ENCODE results near the gene ICAM5.
A peak's percentile ranks its signal among the peaks of the same experiment; 100 is the strongest.
"Not testable (repeated sequence)": the region's sequence is repeated elsewhere in the genome, so short reads cannot be mapped to it uniquely, and the experiment has no call there.

ICAM5 gene, protein sequence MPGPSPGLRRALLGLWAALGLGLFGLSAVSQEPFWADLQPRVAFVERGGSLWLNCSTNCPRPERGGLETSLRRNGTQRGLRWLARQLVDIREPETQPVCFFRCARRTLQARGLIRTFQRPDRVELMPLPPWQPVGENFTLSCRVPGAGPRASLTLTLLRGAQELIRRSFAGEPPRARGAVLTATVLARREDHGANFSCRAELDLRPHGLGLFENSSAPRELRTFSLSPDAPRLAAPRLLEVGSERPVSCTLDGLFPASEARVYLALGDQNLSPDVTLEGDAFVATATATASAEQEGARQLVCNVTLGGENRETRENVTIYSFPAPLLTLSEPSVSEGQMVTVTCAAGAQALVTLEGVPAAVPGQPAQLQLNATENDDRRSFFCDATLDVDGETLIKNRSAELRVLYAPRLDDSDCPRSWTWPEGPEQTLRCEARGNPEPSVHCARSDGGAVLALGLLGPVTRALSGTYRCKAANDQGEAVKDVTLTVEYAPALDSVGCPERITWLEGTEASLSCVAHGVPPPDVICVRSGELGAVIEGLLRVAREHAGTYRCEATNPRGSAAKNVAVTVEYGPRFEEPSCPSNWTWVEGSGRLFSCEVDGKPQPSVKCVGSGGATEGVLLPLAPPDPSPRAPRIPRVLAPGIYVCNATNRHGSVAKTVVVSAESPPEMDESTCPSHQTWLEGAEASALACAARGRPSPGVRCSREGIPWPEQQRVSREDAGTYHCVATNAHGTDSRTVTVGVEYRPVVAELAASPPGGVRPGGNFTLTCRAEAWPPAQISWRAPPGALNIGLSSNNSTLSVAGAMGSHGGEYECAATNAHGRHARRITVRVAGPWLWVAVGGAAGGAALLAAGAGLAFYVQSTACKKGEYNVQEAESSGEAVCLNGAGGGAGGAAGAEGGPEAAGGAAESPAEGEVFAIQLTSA

DNA sequence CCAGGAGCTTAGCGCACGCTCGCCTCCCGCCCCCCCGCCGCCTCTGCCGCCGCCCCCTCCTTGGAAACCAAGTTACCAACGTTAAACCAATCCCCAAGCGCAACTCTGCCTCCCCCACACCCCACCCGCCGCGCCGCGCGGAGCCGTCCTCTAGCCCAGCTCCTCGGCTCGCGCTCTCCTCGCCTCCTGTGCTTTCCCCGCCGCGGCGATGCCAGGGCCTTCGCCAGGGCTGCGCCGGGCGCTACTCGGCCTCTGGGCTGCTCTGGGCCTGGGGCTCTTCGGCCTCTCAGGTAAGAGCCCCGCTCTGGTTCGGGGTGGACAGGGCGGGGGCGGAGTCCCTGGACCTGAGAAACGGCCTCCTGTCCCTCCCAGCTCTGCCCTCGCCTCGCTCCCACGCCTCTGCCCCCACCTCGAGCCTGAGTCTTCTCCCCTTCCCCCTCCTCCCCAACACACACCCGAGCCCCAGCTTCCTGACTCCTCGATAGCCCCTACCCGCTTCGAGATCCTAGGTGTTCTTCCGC lies at the start of gene ICAM5:
Gene ICAM5 (plus strand): TSS at position 117 of the 521 bp plus-strand sequence. CDS start 92 bp downstream, at position 209.
- DNase-seq: peak; percentile 67

DNA sequence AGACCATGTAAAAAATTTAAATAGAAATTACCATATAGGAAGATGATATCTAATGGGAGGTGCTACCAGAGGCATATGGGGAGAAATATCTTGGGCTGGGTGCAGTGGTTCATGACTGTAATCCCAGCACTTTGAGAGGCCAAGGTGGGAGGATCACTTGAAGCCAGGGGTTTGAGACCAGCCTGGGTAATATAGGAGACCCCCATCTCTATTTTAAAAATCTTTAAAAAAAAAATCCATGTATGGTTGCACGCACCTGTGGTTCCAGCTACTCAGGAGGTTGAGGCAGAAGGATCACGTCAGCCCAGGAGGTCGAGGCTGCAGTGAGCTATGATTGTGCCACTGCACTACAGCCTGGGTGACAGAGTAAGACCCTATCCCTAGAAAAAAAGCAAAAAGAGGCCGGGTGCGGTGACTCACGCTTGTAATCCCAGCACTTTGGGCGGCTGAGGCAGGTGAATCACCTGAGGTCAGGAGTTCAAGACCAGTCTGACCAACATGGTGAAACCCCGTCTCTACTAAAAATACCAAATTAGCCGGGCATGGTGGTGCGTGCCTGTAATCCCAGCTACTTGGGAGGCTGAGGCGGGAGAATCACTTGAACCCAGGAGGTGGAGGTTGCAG lies 47.8 kb upstream of the ICAM5 start:
- not testable (repeated sequence) for DNase-seq

DNA sequence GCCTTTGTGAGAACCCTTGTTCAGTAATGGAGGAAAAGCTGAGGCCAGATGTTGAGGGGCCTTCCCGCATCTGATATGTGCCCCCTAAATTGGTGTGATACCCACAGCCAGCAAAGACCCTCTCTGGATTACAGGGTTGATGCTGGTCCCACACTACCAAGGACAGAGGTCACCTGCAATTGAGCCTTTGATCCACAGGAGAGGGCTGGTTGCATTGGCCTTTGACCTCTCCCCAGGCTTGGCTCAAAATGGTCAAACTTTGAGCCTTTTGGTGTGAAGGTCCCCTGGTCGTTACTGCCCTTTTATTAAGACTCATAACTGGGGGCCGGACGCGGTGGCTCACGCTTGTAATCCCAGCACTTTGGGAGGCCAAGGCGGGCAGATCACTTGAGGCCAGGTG lies 46.1 kb upstream of the ICAM5 start:
- DNase-seq: no peak

DNA sequence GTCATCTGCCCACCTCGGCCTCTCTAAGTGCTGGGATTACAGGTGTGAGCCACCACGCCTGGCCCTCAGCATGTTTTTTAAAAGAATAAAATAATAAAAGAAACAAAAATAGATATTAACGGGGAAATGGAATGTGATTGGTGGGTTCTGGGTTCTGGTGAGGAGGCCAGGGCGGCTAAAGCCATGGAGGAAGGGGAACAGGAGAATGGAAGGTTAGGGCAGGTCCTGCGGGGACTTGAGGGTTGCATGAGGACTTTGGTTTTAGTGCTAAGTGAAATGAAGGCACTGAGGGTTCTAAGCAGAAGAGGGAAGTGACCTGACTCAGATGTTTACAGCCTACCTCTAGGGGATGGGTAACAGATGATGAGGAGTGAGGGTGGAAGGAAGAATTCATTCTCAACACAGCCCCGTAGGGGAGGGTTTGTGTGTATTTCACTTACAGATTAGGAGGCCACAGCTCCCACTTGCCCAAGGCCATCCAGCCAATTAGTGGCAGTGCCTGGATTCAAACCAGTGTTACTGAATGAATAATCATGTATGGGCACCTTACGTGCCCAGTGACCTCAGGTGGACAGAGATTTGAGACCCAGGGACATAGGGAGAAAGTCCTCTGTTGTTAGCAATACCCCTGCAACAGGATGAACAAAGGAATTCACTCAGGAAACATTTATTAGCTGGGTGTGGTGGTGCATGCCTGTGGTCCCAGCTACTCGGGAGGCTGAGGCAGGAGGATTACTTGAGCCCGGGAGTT lies 44.4 kb upstream of the ICAM5 start:
- no peak for DNase-seq

DNA sequence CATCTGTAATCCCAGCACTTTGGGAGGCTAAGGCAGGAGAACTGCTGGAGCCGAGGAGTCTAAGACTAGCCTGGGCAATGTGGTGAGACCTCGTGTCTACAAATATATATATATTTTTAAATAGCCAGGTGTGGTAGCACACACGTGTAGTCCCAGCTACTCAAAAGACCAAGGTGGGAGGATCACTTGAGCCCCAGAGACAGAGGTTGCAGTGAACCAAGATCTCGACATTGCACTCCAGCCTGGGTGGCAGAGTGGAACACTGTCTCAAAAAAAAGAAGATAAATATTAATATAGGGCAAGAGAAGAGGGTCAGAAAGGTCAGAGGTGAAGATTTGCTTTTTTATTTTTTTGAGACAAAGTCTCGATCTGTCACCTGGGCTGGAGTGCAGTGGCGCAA lies 43.2 kb upstream of the ICAM5 start:
- DNase-seq: no peak

DNA sequence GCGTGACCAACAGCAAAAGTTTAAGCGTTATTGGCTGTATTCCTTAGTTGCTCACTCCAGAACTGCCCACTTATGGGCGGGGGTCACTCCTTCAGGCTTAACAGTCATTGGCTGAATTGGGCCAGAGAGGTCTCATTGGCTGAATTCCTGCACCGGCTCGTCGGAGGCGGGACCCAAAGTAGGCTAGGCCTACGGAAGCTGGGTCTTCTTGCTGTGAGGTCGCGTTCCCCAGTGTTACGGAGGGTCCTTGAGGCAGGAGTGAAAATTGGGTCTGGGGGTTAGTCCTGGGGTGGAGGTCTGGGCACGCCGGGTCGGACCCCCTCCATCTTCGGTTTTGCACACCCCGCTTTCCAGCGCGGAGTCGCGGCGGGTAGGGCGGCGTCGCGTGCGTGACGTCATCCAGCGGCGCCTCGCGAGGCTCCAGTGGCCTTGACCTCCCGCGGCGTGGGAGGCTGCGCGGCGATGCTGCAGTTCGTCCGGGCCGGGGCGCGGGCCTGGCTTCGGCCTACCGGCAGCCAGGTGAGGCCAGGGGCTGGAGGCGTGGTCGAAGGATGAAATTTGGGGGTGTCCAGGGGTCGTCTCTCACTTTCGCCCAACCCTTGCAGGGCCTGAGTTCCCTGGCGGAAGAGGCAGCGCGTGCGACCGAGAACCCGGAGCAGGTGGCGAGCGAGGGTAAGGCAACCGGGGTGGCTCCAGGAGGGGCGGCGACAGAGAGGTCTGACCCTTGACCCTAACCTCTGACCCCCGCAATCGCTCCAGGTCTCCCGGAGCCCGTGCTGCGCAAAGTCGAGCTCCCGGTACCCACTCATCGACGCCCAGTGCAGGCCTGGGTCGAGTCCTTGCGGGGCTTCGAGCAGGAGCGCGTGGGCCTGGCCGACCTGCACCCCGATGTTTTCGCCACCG lies 37.7 kb upstream of the ICAM5 start, which contains the start of gene MRPL4:
Gene MRPL4 (plus strand): TSS at position 423 of the 903 bp plus-strand sequence. CDS start 40 bp downstream, at position 463.
- peak; percentile 96 for DNase-seq

DNA sequence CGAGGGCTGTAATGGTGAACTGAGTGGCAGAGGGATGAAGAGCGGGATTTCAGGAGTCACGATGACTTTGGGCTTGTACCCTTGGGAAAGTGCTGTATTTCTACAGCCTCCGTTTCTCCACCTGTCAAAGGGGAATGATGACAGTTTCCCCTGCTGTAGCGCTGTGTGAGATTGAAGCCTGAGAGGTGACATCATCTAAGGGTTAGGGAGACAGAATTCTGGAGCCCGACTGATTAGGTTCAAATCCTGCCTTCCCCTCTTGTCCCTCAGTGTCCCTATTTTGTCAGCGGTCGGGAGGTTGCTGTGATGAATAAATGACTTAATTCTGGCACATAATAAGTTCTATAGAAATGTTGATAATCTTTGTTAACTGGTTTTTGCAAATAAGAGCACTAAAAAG lies 37.0 kb upstream of the ICAM5 start:
- DNase-seq: no peak

DNA sequence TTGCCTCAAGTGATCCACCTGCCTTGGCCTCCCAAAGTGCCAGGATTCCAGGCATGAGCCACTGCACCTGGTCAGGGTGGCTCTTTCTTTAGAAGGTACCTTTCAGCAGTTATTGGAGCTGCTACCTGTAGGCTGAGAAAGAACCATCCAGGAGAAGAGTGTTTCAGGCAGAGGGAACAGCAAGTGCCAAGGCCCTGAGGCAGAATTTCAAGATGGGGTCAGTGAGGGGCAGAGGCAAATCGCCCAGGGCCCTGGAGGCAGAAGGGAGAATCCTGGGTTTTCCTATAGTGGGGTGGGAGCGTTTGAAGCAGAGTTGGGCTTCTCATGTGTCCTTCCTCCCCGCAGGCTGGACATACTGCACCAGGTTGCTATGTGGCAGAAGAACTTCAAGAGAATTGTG lies 35.5 kb upstream of the ICAM5 start:
- DNase-seq: no peak

DNA sequence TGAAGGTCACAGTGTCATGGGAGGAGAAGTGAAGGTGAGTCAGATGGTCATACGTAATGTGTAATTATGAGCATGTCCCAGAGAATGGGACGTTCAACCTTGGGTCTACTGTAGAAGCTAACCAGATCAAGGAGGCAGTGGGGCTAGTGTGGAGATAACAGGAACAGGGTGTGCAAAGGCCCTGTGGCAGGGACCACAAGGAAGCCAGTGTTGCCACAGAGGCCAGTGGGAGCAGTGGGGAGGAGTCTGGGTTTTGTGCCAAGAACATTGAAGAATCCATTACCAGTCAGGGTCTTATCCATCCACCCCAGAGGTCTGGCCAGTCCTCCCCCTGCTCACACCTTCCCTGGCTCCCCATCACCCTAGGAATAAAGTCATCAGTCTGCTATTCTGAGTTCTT lies 34.4 kb upstream of the ICAM5 start:
- DNase-seq: no peak

DNA sequence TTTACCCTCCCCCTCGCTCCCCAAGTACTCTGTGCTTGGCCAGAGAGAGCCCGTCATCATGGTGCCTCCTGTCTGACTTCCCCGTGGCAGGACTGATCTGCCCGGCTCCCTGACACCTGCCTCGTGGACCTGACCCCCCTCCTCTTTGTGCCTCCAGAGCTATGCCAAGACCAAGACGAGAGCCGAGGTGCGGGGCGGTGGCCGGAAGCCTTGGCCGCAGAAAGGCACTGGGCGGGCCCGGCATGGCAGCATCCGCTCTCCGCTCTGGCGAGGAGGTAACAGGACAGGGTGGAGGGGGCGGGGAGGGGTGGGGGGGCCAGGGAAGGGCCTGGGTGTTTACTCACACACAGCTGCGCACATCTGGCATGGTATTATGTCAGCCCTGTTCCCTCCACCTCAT lies 33.2 kb upstream of the ICAM5 start:
- no peak for DNase-seq

DNA sequence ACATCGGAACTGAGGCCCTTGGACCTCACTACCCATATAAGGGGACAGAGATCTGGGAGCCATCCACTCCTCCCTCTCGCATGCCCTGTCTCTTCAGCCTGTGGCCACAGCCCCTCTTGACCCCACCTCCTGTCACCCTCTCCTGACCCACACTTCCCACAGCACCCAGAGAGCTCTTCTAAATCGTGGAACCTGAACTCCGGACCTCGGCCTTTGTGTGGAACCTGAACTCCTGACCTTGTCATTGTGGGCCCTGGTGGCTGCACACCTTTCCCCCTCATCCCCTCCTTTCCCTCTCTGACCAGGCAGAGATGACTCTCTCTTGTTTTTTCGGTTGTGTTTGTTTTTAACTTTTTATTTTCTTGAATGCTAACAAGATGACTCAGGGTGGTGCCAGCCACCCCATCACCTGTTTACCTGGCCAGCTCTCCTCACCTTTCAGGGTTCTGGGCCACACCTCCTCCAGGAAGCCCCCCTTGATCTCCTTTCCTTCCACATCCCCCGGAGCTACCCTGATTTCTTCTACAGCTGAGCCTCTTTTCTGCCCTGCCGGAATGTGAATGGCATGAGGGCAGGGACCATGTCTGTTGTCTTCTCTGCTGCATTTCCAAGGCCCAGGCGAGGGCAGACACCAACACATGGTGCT lies 32.7 kb upstream of the ICAM5 start:
- no peak for DNase-seq

DNA sequence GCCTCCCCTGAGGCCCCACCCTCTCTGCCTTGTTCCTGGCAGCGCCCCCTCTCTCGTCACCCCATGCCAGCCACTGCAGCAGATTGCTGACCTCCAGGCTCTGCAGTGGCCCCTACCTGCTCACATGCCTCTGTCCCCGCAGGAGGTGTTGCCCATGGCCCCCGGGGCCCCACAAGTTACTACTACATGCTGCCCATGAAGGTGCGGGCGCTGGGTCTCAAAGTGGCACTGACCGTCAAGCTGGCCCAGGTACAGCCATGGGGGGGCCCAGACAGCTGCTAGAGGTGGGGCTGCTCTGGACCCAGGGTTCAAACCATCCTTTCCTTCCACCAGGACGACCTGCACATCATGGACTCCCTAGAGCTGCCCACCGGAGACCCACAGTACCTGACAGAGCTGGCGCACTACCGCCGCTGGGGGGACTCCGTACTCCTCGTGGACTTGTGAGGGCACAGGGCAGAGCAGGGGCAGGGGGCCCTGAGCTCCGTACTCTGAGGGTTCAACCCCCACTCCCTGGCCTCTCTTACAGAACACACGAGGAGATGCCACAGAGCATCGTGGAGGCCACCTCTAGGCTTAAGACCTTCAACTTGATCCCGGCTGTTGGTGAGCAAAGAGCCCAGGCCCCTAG lies 31.6 kb upstream of the ICAM5 start:
- DNase-seq: no peak

DNA sequence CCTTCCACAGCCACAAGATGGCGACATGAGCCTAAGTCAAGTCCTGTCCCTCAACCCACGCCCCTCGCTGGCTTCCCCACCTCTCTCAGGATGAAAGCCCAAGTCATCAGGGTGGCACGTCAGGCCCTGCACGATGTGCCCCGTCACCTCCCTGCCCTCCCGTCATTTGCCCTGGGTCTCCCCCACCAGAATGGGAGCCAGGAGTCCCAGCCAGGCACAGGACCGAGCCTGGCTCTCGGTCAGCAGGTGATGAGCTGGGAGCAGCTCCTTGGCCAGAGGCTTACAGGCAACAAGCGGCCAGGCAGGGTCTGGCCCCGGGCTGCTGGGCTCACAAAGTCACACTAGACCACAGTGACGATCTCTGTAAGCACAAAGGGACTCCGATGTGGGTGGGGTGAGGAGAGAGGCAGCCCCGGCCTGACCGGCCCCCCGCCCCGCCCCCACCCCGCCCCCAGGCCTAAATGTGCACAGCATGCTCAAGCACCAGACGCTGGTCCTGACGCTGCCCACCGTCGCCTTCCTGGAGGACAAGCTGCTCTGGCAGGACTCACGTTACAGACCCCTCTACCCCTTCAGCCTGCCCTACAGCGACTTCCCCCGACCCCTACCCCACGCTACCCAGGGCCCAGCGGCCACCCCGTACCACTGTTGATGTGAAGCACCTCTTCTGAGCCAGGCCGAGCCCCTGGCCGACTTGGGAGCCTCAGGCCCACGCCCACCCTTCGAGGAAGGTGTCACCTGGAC lies 30.4 kb upstream of the ICAM5 start:
- DNase-seq: peak; percentile 97

DNA sequence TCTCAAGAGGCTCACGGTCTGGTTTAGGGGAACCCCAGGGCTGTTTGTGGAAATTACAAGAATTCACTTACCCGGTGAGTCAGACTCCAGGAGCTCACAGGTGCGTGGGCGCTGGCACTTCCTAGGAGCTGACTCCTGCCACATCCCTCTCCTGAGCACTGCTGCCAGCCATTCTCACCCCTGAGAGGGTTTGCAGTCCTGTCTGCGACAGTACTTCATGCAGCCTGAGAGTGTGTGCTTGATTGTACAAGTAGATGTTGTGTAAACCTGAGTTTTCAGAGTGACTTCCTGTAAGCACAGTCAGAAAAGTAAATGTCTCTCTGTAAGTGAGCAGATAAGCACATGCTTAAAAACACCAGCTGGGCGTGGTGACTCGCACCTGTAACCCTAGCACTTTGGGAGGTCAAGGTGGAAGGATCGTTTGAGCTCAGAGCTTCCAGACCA lies 29.6 kb upstream of the ICAM5 start:
- DNase-seq: peak; percentile 82

DNA sequence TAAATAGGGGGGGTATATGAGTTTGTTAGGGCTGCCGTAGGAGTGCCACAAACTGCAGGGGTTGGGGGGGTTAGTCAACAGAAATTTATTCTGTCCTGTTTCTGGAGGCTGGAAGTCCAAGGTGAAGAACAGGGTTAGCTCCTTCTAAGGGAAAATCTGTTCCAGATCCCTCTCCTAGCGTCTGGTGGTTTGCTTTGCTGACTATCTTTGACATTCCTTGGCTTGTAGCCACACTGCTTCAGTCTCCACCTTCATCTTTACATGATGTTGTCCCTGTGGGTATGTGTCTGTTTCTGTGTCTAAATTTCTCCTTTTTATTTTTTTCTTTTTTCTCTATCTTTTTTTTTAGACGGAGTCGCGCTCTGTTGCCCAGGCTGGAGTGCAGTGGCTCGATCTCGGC lies 27.0 kb upstream of the ICAM5 start:
- no peak for DNase-seq

DNA sequence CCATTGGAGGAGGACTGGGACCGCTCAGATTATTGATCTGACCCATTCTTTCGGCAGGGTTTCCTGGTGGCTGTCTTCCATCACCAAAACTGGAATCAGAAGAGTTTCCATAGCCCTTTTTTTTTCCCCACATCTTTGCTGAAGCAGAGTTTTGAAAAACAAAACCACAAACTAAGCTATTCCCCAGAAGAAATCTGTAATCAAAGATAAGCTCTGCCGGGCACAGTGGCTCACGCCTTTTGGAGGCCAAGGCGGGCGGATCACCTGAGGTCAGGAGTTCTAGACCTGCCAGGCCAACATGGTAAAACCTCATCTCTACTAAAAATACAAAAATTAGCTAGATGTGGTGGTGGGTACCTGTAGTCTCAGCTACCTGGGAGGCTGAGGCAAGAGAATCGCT lies 23.0 kb upstream of the ICAM5 start:
- no peak for DNase-seq

DNA sequence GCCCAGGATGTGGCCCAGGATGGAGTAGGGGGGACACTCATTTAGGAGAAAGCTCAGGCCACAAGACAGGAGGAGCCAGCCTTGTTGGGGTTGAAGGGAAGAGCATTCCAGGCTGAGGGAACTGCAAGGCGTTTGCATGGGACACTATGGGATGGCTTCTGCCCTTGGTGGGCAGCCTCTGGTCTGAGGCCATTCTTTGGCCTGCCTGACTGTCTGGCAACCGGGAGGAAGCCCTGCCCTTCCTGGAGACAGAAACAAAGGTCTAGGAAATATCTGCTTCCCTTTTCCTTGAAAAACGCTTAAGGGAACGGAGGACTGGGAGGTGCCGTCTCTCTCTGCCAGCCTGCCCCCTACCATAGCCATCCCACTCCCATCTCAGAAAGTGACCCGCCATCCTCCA lies 21.7 kb upstream of the ICAM5 start:
- DNase-seq: no peak

DNA sequence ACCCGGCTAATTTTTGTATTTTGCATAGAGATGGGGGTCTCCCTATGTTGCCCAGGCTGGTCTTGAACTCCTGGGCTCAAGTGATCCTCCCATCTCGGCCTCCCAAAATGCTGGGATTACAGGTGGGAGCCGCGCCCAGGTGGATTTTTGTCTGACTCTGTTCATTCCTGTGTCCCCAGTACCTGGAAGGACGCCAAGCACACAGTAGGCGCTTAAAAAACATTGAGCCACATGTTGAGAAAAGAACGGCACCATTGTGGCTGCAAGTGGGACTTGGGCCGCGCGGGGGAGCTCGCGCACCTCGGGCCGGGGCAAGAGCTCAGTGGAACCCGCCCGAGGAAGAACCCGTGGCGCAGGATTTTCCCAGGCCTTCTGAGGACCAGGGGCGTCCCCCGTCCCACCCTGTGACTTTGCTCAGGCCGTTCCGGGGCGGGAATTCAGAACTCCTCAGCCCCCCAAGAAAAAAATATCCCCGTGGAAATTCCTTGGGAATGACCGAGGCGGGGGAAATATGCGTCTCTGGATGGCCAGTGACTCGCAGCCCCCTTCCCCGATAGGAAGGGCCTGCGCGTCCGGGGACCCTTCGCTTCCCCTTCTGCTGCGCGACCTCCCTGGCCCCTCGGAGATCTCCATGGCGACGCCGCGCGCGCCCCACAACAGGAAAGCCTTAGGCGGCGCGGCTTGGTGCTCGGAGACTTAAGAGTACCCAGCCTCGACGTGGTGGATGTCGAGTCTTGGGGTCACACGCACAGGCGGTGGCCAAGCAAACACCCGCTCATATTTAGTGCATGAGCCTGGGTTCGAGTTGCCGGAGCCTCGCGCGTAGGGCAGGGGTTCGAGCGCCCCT lies 20.2 kb upstream of the ICAM5 start:
- peak; percentile 96 for DNase-seq
